Calu3 (cell line): ENCODE results near the gene POGLUT2. TPM values are rescaled to one million over a fixed set of nuclear protein-coding genes. Genes with fewer than 3 reads are reported as not detected.

Source experiments
- BruUV-seq: library from RNA; stranded (reverse); fragments of 400-500 nt; replicated peaks from 2 replicates; lab custom pipeline; 2021; lab: Mats Ljungman, UMichigan
- CTCF ChIA-PET: fragments of 300-600 bp; sonication (Branson Sonifier 250); formaldehyde crosslinking; loops from one replicate; lab custom pipeline; 2022; ENCODE audit warnings: antibody characterized with exemption; lab: Charles Lee
- DNase-seq: peaks from one replicate; pipeline ENCODE4 v3.0.0; 2022
- H3K27ac Mint-ChIP-seq: one replicate; pipeline ENCODE4 v1.8.0; 2022; ENCODE audit warnings: mixed read lengths; ENCODE audit not compliant: unreplicated experiment
- H3K27me3 Mint-ChIP-seq: one replicate; pipeline ENCODE4 v1.8.0; 2022; ENCODE audit warnings: mixed read lengths; ENCODE audit not compliant: unreplicated experiment
- H3K36me3 Mint-ChIP-seq: one replicate; pipeline ENCODE4 v1.8.0; 2022; ENCODE audit warnings: mild to moderate bottlenecking, moderate library complexity, mixed read lengths; ENCODE audit not compliant: insufficient read depth, unreplicated experiment
- H3K4me1 Mint-ChIP-seq: one replicate; pipeline ENCODE4 v1.8.0; 2022; ENCODE audit warnings: mild to moderate bottlenecking, low read depth, mixed read lengths; ENCODE audit not compliant: unreplicated experiment
- H3K4me3 Mint-ChIP-seq: one replicate; pipeline ENCODE4 v1.8.0; 2022; ENCODE audit warnings: mild to moderate bottlenecking, low read depth, moderate library complexity, mixed read lengths; ENCODE audit not compliant: unreplicated experiment
- H3K9me3 Mint-ChIP-seq: one replicate; pipeline ENCODE4 v1.8.0; 2022; ENCODE audit warnings: low read depth, mixed read lengths; ENCODE audit not compliant: unreplicated experiment
- CTCF ChIP-seq: fragments of 200-600 bp; IDR thresholded peaks from one replicate; pipeline ENCODE4 v1.8.0; 2022; ENCODE audit warnings: antibody characterized with exemption; ENCODE audit not compliant: unreplicated experiment
- intact Hi-C: fragments of 100-400 bp; cut with micrococcal nuclease; formaldehyde crosslinking; loops from one replicate; pipeline ENCODE4 v1.10.0; 2022; ENCODE audit not compliant: unreplicated experiment
- total RNA-seq: library from RNA; stranded (reverse); gene quantifications from 2 replicates; pipeline ENCODE4 v1.2.3, GENCODE V29; 2022

POGLUT2 gene
- total RNA-seq, 1 experiment from 2014 or later, result 2.3 TPM

- intact Hi-C loops, result no loop called here
- CTCF ChIA-PET, result no interaction called here
- Mint-ChIP-seq H3K4me3 (no peak overlapping the region), H3K9me3 (no peaks in the 10 kb centered on the region), H3K27me3 (no peaks in the 10 kb centered on the region), H3K36me3 (no peaks in the 10 kb centered on the region), H3K4me1 (peaks cover 9% of the 10 kb centered on the region), H3K27ac (no peak overlapping the region)
- no peak for DNase-seq
- no peak for TF ChIP-seq CTCF
- BruUV-seq, result no TSS peak
Observed at GRCh38 chr13:102825400-102825799, 26.6 kb upstream of the POGLUT2 start.

GRCh38 chr13:102817907-102818306, 19.1 kb upstream of the POGLUT2 start:
- Mint-ChIP-seq H3K9me3 (no peaks in the 10 kb centered on the region), H3K27ac (peak overlapping the region; percentile 52), H3K36me3 (no peaks in the 10 kb centered on the region), H3K4me1 (peaks cover 18% of the 10 kb centered on the region), H3K4me3 (peak overlapping the region; percentile 40), H3K27me3 (no peaks in the 10 kb centered on the region)
- TF ChIP-seq CTCF, result no peak
- no peak for DNase-seq
- no TSS peak for BruUV-seq
- CTCF ChIA-PET, result no interaction called here
- intact Hi-C loops, result no loop called here

- no peak for DNase-seq
- no peak for TF ChIP-seq CTCF
- H3K4me1 Mint-ChIP-seq, result peaks cover 18% of the 10 kb centered on the region
- H3K27ac Mint-ChIP-seq, result no peak overlapping the region
- CTCF ChIA-PET, result no interaction called here
- no peaks in the 10 kb centered on the region for H3K27me3 Mint-ChIP-seq
- BruUV-seq, result no TSS peak
- no peak overlapping the region for H3K4me3 Mint-ChIP-seq
- no peaks in the 10 kb centered on the region for H3K36me3 Mint-ChIP-seq
- intact Hi-C loops, result no loop called here
- no peaks in the 10 kb centered on the region for H3K9me3 Mint-ChIP-seq
Observed at GRCh38 chr13:102817241-102817640, 18.5 kb upstream of the POGLUT2 start.

- no peaks in the 10 kb centered on the region for H3K36me3 Mint-ChIP-seq
- H3K9me3 Mint-ChIP-seq, result no peaks in the 10 kb centered on the region
- DNase-seq, result no peak
- H3K4me3 Mint-ChIP-seq, result no peak overlapping the region
- intact Hi-C loops, result no loop called here
- no peaks in the 10 kb centered on the region for H3K27me3 Mint-ChIP-seq
- H3K4me1 Mint-ChIP-seq, result peaks cover 18% of the 10 kb centered on the region
- BruUV-seq, result no TSS peak
- CTCF ChIA-PET, result no interaction called here
- TF ChIP-seq CTCF, result no peak
- H3K27ac Mint-ChIP-seq, result no peak overlapping the region
Observed at GRCh38 chr13:102816708-102817107, 17.9 kb upstream of the POGLUT2 start.
